HG03575 (cell line): ENCODE data around the gene KCTD10.
"Not testable (repeated sequence)": the region's sequence is repeated elsewhere in the genome, so short reads cannot be mapped to it uniquely, and the experiment has no call there.

ENCODE experiments used
- ATAC-seq: cut with Tn5 transposase; IDR thresholded peaks from one replicate; pipeline ENCODE4 v1.9.1; 2021; ENCODE audit not compliant: unreplicated experiment, insufficient number of reproducible peaks, low FRiP score; ENCODE audit errors: extremely low read depth

The KCTD10 gene

DNA sequence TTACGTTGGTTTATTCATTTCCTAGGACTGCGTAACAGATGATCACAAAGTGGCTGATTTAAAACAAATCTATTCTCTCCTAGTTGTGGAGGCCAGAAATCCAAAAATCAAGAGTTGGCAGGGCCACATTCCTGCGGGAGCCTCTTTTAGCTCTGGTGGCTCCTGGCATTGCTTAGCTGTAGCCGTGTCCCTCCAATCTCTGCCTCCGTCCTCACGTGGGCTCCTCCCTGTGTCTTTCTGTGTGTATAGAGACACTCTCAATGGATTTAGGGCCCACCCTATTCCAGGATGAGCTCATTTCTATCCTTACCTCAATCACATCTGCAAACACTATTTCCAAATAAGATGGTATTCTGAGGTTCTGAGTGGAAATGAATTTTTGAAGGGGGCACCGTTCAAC, 42.5 kb downstream of the KCTD10 start:
- ATAC-seq, result no peak

DNA sequence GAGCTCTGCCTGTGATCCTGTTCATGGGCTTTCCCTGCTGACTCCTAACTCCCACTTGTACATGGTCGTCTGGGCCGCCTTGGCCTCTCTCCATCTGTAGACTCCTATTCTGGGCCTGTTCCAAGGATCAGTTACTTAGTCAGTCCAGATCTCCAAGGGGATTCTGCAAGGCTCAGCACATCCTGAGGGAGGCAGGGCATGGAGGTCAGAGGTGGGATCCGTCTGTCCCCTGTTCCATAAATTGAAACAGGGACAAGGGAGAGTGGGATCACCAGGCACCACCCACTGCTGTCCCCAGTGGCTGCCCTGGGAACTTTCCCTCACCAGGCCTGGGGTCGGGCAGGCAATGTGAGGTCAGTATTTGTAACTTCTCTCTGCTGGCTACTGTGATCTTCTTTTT, 43.5 kb downstream of the KCTD10 start:
- no peak for ATAC-seq

DNA sequence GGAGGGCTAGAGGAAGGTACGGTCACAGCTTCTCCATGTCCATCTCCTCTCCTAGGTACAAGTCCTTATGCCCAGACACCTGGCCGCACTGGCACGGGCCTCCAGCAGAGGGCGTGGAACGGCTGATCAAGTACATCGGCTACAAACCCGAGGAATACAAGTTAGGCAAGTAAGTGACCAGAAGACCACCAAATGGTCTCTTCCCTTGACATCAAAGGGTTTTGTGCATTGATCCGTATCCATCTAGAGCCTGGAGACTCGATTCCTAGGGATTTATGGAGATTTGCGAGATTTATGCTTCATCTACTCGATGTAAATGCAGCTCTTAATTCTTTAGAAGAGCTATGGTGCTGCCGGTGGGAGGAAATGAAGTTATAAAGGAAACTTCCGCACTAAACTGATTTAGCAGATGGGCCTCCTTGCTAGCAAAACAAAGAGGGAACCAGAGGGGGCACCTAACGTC, 44.2 kb downstream of the KCTD10 start:
- no peak for ATAC-seq

DNA sequence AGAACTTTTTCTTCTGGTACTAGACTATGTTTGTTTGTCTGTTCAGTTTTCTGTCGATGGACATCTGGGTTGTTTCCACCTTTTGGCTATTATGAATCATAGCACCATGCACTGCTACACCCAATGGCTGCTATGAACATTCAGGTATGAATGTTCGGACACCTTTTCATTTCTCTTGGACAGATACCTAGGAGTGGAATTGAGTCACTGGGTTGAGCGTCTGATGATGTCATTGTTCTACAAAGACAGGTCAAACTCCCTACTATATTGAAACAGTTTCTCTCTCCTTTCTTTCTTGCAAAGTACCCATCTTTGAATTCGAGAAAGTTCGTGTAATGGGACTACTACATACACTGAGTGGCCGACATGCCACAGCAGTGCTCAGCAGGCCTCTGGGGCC, 44.7 kb downstream of the KCTD10 start:
- no peak for ATAC-seq

DNA sequence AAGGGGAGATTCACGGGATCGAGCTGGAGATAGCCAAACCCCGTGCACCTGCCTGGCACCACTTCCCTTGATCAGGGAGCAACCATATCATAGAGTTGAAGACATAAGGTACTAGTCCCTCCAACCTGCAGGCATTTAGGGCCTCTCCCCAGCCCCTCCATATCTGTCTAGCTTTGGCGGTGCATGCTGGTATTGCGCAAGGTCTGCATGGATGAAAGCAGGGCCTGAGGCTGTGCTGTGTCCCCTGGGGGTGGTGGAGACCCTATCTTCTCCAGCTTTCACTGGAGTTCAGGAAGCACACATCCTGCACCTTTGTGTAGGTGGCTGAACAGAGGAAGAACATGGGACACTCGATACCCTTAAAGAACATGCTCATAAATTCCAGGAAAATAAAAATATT, 46.9 kb downstream of the KCTD10 start:
- no peak for ATAC-seq

- not testable (repeated sequence) for ATAC-seq
These were observed 48.3 kb downstream of the KCTD10 start for GRCh38 chr12:109428804-109429203.

DNA sequence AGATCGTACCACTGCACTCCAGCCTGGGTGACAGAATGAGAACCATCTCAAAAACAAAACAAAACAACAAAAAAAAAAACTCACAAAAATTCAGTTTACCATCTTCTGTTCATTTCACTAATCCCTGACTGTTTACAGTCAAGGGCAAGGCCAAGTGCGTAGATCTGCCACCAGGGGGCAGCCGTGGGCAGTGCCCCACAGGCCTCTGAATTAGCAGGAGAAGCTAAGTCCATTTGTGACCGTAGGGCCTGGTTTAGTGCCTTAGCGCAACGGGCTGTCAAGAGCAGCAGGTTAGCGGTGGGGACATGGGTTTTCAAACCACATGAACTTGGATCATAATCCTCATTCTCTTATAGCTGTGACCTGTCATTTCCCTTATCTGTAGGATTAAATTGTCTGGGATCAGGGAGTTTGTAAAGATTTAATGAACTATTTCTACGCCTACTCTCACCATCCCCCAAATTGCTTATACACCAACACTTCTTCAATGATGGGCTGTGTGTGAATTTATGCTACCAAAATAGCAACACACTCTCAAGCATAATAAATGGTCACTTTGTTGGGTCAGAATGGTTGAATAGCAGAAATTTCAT, 49.0 kb downstream of the KCTD10 start:
- no peak for ATAC-seq

GRCh38 chr12:109423392-109423791, 53.7 kb downstream of the KCTD10 start:
- ATAC-seq, result no peak

- ATAC-seq, result no peak
These were observed 54.8 kb downstream of the KCTD10 start for GRCh38 chr12:109422251-109422650.

- no peak for ATAC-seq
These were observed 55.6 kb downstream of the KCTD10 start for GRCh38 chr12:109421355-109422087.

- ATAC-seq, result no peak
These were observed 58.1 kb downstream of the KCTD10 start for GRCh38 chr12:109418848-109419480.

- ATAC-seq, result not testable (repeated sequence)
These were observed 71.0 kb downstream of the KCTD10 start for GRCh38 chr12:109406147-109406546.

DNA sequence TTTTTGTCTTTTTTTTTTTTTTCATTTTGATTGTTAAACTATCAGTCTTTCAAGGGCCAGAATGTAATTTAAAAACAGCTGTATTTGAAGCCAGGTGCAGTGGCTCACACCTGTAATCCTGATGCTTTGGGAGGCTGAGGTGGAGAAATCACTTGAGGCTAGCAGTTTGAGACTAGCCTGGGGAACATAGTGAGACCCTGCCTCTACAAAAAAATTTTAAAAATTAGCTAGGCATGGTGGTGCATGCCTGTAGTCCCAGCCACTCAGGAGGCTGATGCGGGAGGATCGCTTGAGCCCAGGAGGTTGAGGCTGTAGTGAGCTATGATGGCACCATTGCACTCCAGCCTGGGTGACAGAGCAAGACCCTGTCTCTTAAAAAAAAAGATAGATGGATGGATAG, 72.3 kb downstream of the KCTD10 start:
- not testable (repeated sequence) for ATAC-seq
